ENCODE data around the gene HNRNPUL1.

DNA sequence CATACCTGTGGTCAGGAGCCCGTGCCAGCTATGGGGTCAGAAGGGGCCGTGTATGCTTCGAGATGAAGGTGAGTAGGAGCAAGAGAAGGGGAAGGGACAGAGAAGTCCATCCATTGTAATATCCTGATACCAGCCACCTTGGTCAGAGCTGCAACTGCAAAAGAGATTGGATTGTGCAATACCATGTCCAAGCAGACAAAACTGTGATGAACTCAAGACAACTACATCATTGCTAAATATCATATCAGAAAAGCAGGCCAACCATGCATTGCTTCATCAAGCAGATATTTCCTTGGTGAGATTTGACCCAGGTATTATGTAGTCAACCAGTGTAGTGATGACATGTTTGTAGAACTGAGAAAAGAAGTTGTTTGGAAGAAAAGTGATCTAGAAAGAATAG lies 12.1 kb downstream of the HNRNPUL1 start:
- no peak for TF ChIP-seq POLR2AphosphoS5 (IDR thresholded peaks at IDR 0.05; ENCODE audit: borderline replicate concordance, low read depth, low read length)
- no peak for TF ChIP-seq FOXP2 (optimal IDR thresholded peaks at IDR 0.05; ENCODE audit: control extremely low read depth, extremely low read length, insufficient read depth)
